ENCODE data around the gene NFATC2. TPM values are rescaled to one million over a fixed set of nuclear protein-coding genes. Genes with fewer than 3 reads are reported as not detected.
"Not testable (repeated sequence)": the region's sequence is repeated elsewhere in the genome, so short reads cannot be mapped to it uniquely, and the experiment has no call there.

Gene NFATC2
- total RNA-seq, 1 donor from 2014 or later: 4.8 TPM

DNA sequence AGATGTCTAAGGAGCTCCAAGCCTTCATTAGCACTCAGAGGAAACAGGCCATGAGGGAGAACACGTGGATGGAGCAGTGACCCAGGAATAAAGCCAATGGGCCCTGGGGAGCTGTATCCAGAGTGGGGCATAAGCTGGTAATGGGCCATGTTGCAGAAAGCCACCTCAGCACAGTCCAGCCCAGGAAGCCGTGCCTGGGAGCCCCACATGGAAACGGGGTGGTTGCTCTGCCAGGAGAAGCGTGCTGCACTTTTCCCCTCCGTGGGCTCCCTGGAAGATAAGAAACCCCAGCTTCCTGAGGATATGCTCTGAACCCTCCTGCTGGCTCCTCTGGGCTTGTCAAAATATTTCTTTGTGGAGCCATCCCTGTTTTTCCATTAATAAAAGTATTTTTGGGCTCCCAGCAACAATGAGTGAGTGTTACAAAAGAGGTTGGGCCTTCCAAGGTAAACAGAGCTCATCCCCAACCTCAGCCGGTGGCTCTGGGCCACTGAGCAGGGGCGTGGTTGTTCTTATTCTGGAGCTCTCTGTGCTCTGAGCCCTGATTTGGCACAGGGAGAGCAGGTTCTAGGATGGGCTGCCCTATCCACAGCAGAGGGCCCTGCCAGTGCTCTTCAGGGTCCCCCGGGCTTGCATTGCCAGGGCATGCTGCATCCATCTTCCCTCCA, 31.2 kb upstream of the NFATC2 start:
- Mint-ChIP-seq H3K36me3 (no peaks in the 10 kb centered on the region), H3K4me1 (ENCODE audit: unreplicated experiment) (no peaks in the 10 kb centered on the region), H3K27me3 (peaks cover 14% of the 10 kb centered on the region), H3K9me3 (no peaks in the 10 kb centered on the region), H3K27ac (no peak overlapping the region), H3K4me3 (no peak overlapping the region)
- DNase-seq (ENCODE audit: extremely low spot score, unreplicated experiment): no peak
- TF ChIP-seq, protein P1, sequence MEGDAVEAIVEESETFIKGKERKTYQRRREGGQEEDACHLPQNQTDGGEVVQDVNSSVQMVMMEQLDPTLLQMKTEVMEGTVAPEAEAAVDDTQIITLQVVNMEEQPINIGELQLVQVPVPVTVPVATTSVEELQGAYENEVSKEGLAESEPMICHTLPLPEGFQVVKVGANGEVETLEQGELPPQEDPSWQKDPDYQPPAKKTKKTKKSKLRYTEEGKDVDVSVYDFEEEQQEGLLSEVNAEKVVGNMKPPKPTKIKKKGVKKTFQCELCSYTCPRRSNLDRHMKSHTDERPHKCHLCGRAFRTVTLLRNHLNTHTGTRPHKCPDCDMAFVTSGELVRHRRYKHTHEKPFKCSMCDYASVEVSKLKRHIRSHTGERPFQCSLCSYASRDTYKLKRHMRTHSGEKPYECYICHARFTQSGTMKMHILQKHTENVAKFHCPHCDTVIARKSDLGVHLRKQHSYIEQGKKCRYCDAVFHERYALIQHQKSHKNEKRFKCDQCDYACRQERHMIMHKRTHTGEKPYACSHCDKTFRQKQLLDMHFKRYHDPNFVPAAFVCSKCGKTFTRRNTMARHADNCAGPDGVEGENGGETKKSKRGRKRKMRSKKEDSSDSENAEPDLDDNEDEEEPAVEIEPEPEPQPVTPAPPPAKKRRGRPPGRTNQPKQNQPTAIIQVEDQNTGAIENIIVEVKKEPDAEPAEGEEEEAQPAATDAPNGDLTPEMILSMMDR (conservative IDR thresholded peaks at IDR 0.05): no peak

DNA sequence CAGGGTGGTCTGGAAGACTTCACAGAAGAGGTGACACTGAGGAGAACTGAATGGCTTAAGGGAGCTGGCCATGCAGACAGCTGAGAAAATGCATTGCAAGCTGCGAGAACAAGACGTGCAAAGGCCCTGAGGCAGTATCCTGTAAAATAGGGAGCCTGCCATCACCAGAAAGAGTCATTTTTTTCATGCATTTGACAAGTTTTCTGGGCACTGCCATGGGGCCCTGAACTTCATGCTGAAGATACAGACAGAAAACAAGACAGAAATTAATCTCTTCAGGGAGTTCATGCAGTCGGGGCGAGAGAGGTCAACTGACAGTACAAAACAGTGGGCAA, 28.9 kb upstream of the NFATC2 start:
- H3K4me3 Mint-ChIP-seq: no peak overlapping the region
- H3K36me3 Mint-ChIP-seq: no peaks in the 10 kb centered on the region
- no peak overlapping the region for H3K27ac Mint-ChIP-seq
- H3K9me3 Mint-ChIP-seq: no peaks in the 10 kb centered on the region
- H3K4me1 Mint-ChIP-seq (ENCODE audit: unreplicated experiment): no peaks in the 10 kb centered on the region
- peaks cover 25% of the 10 kb centered on the region for H3K27me3 Mint-ChIP-seq
- TF ChIP-seq, protein P1 (conservative IDR thresholded peaks at IDR 0.05): no peak
- no peak for DNase-seq (ENCODE audit: extremely low spot score, unreplicated experiment)

DNA sequence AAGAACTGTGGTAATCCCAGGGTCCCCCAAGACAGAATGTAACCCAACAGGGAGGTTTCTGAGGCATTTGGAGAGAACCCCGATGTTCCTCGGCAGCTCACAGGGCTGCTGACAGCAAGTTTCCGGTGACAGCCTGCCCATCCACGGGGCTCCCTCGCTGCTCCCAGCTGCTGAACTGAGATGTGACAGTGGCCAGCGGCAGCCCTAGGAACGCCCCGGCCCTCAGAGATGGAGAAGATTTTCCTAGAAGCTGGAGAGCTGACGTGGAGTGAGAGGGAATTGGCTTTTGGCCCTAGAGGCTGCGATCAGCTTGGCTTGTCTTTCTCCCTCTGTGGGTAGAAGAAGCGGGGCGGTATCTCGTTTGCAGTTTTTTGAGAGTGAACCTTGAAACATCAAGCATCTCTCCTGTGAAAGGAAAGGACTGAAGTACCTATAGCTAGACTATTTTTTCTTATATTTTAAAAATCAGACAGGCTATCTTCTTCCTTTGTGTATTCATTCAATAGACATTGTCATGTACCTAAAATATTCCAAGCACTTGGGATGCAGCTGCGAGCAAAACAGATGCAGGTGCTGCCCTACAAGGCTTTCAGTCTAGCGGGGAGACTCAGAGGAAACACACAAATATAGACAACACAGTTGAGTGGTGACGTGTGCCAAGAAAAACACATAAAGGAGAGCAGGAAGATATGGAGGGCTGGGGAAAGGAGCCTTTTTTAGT, 28.4 kb upstream of the NFATC2 start:
- no peak for DNase-seq (ENCODE audit: extremely low spot score, unreplicated experiment)
- TF ChIP-seq, protein P1 (conservative IDR thresholded peaks at IDR 0.05): no peak
- no peak overlapping the region for H3K27ac Mint-ChIP-seq
- H3K9me3 Mint-ChIP-seq: no peaks in the 10 kb centered on the region
- H3K4me3 Mint-ChIP-seq: no peak overlapping the region
- no peaks in the 10 kb centered on the region for H3K4me1 Mint-ChIP-seq (ENCODE audit: unreplicated experiment)
- peaks cover 31% of the 10 kb centered on the region for H3K27me3 Mint-ChIP-seq
- no peaks in the 10 kb centered on the region for H3K36me3 Mint-ChIP-seq

DNA sequence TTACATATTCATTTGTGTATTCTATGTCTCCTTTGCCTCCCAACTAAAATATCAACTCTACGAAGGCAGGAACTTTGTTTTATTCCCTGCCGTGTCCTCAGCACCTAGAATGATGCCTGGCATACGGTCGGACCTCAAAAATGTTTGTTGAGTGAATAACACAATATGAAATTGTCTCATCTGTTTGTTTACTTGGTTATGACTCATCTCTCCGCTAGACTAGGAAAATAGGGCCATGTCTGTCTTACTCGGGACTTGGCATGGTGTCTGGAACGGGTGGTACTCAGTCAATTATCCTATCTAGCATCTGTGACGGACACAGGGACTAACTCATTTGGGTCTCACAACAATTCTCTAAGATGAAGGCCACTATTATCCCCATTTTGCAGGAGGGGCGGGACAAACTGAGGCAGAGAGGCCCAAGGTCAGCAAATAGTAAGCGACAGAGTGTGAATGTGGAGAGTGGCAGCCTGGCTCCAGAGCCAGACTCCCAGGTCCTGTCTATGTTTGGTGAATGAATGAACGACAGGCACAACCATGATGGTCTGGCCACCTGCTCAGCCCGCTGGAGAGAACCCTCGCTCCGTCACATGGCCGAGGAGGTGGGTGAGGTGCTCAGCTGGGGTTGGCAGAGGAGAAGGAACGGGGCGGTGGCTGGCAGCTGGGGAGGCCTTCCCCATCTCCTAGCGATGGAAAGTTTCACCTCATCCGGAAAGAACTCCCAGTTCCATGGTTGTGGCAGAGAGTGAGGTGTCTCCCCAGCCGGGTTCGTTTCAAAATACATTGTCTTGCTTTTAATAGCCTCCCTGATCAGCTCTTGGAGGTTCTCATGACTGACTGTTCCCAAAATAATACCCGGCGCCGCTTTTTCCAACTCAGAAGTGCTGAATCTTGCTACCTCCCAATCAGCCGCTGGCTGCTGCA, 27.6 kb upstream of the NFATC2 start:
- Mint-ChIP-seq H3K4me1 (ENCODE audit: unreplicated experiment) (no peaks in the 10 kb centered on the region), H3K9me3 (no peaks in the 10 kb centered on the region), H3K4me3 (no peak overlapping the region), H3K27ac (no peak overlapping the region), H3K27me3 (peaks cover 37% of the 10 kb centered on the region), H3K36me3 (no peaks in the 10 kb centered on the region)
- TF ChIP-seq, protein P1 (conservative IDR thresholded peaks at IDR 0.05): no peak
- DNase-seq (ENCODE audit: extremely low spot score, unreplicated experiment): no peak

DNA sequence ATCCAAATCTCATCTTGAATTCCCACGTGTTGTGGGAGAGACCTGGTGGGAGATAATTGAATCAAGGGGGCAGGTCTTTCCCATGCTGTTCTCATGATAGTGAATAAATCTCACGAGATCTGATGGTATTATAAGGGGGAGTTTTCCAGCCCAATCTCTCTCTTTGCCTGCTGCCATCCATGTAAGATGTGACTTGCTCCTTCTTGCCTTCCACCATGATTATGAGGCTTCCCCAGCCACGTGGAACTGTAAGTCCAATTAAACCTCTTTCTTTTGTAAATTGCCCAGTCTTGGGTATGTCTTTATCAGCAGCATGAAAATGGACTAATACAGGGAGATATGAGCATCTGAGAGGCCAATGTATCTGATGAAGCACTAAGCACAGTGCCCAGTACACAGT, 26.0 kb upstream of the NFATC2 start:
- not testable (repeated sequence) for DNase-seq (ENCODE audit: extremely low spot score, unreplicated experiment); H3K4me3 Mint-ChIP-seq; H3K27ac Mint-ChIP-seq; H3K36me3 Mint-ChIP-seq; H3K4me1 Mint-ChIP-seq (ENCODE audit: unreplicated experiment); H3K9me3 Mint-ChIP-seq
- H3K27me3 Mint-ChIP-seq: peaks cover 45% of the 10 kb centered on the region
